Fibroblast of the conjunctiva (primary cell): Measurements from ENCODE around the gene AUP1.
A peak's percentile ranks its signal among the peaks of the same experiment; 100 is the strongest.
"Not testable (repeated sequence)": the region's sequence is repeated elsewhere in the genome, so short reads cannot be mapped to it uniquely, and the experiment has no call there.

ENCODE experiments used
- DNase-seq: peaks from one replicate; pipeline ENCODE4 v3.0.0-alpha.2; 2010; ENCODE audit warnings: low read depth

Gene AUP1

GRCh38 chr2:74498500-74499266 is 30.8 kb downstream of the AUP1 start:
- DNase-seq = no peak

- DNase-seq = no peak
Measured at GRCh38 chr2:74497777-74498499, 31.6 kb downstream of the AUP1 start.

GRCh38 chr2:74496997-74497776 is 32.3 kb downstream of the AUP1 start:
- DNase-seq = no peak

- DNase-seq = no peak
Measured at GRCh38 chr2:74495440-74495839, 34.1 kb downstream of the AUP1 start.

- DNase-seq = no peak
Measured at GRCh38 chr2:74493546-74493945, 36.0 kb downstream of the AUP1 start.

- DNase-seq = no peak
Measured at GRCh38 chr2:74491648-74492544, 37.6 kb downstream of the AUP1 start.

GRCh38 chr2:74489906-74490305 is 39.6 kb downstream of the AUP1 start:
- DNase-seq = no peak

- no peak for DNase-seq
Measured at GRCh38 chr2:74488643-74489481, 40.6 kb downstream of the AUP1 start.

- no peak for DNase-seq
Measured at GRCh38 chr2:74486141-74486540, 43.4 kb downstream of the AUP1 start.

- DNase-seq = not testable (repeated sequence)
Measured at GRCh38 chr2:74483675-74484164, 45.8 kb downstream of the AUP1 start.

- DNase-seq = peak; percentile 91
Measured at GRCh38 chr2:74482801-74483674, 46.5 kb downstream of the AUP1 start, which contains the start of the genes CCDC142 and TTC31. CCDC142 (minus strand) TSS chr2:74482998; CDS start chr2:74482837, 161 bp downstream. TTC31 (plus strand) TSS chr2:74483081; CDS start chr2:74483096, 15 bp downstream.

GRCh38 chr2:74481961-74482800 is 47.3 kb downstream of the AUP1 start:
- no peak for DNase-seq

GRCh38 chr2:74481431-74481830 is 48.1 kb downstream of the AUP1 start:
- DNase-seq = no peak
